ENCODE measurements around the gene GJD3. TPM values are rescaled to one million over a fixed set of nuclear protein-coding genes. Genes with fewer than 3 reads are reported as not detected.

The GJD3 gene
- total RNA-seq, 1 donor from 2014 or later: 0.36 TPM

GRCh38 chr17:40352237-40352778, 12.2 kb downstream of the GJD3 start:
- Mint-ChIP-seq H3K9me3 (no peaks in the 10 kb centered on the region), H3K4me3 (peak overlapping the region; percentile 64), H3K27ac (peak overlapping the region; percentile 0), H3K4me1 (ENCODE audit: unreplicated experiment) (peaks cover 59% of the 10 kb centered on the region), H3K27me3 (no peaks in the 10 kb centered on the region), H3K36me3 (peaks cover 19% of the 10 kb centered on the region)
- TF ChIP-seq CTCF (conservative IDR thresholded peaks at IDR 0.05): no peak
- DNase-seq (ENCODE audit: extremely low spot score, unreplicated experiment): no peak

GRCh38 chr17:40351359-40352236, 12.9 kb downstream of the GJD3 start:
- Mint-ChIP-seq H3K27me3 (no peaks in the 10 kb centered on the region), H3K4me1 (ENCODE audit: unreplicated experiment) (peaks cover 66% of the 10 kb centered on the region), H3K9me3 (no peaks in the 10 kb centered on the region), H3K4me3 (peak overlapping the region; percentile 67), H3K36me3 (peaks cover 19% of the 10 kb centered on the region), H3K27ac (peak overlapping the region; percentile 88)
- no peak for DNase-seq (ENCODE audit: extremely low spot score, unreplicated experiment)
- no peak for TF ChIP-seq CTCF (conservative IDR thresholded peaks at IDR 0.05)

- H3K27ac Mint-ChIP-seq: peak overlapping the region; percentile 88
- no peaks in the 10 kb centered on the region for H3K27me3 Mint-ChIP-seq
- no peaks in the 10 kb centered on the region for H3K9me3 Mint-ChIP-seq
- H3K4me1 Mint-ChIP-seq (ENCODE audit: unreplicated experiment): peaks cover 71% of the 10 kb centered on the region
- no peak for TF ChIP-seq CTCF (conservative IDR thresholded peaks at IDR 0.05)
- peaks cover 19% of the 10 kb centered on the region for H3K36me3 Mint-ChIP-seq
- H3K4me3 Mint-ChIP-seq: peak overlapping the region; percentile 87
- DNase-seq (ENCODE audit: extremely low spot score, unreplicated experiment): no peak
Observed at GRCh38 chr17:40350689-40351358, 13.7 kb downstream of the GJD3 start.

- DNase-seq (ENCODE audit: extremely low spot score, unreplicated experiment): no peak
- no peaks in the 10 kb centered on the region for H3K9me3 Mint-ChIP-seq
- peak overlapping the region; percentile 87 for H3K4me3 Mint-ChIP-seq
- TF ChIP-seq CTCF (conservative IDR thresholded peaks at IDR 0.05): no peak
- peaks cover 67% of the 10 kb centered on the region for H3K4me1 Mint-ChIP-seq (ENCODE audit: unreplicated experiment)
- peaks cover 19% of the 10 kb centered on the region for H3K36me3 Mint-ChIP-seq
- peak overlapping the region; percentile 88 for H3K27ac Mint-ChIP-seq
- no peaks in the 10 kb centered on the region for H3K27me3 Mint-ChIP-seq
Observed at GRCh38 chr17:40349895-40350688, 14.4 kb downstream of the GJD3 start.

- Mint-ChIP-seq H3K27me3 (no peaks in the 10 kb centered on the region), H3K9me3 (no peaks in the 10 kb centered on the region), H3K4me3 (peak overlapping the region; percentile 87), H3K36me3 (peaks cover 19% of the 10 kb centered on the region), H3K27ac (peak overlapping the region; percentile 88), H3K4me1 (ENCODE audit: unreplicated experiment) (peaks cover 68% of the 10 kb centered on the region)
- DNase-seq (ENCODE audit: extremely low spot score, unreplicated experiment): no peak
- TF ChIP-seq CTCF (conservative IDR thresholded peaks at IDR 0.05): no peak
Observed at GRCh38 chr17:40349477-40349894, 15.1 kb downstream of the GJD3 start.
